Smooth muscle cell (in vitro differentiated cells): ENCODE measurements around the gene PDSS1. TPM values are rescaled to one million over a fixed set of nuclear protein-coding genes. Genes with fewer than 3 reads are reported as not detected.
A peak's percentile ranks its signal among the peaks of the same experiment; 100 is the strongest.
"Not testable (repeated sequence)": the region's sequence is repeated elsewhere in the genome, so short reads cannot be mapped to it uniquely, and the experiment has no call there.

Source experiments
- DNase-seq: peaks from one replicate; lab custom pipeline; 2025; ENCODE audit not compliant: unreplicated experiment; lab: John Stamatoyannopoulos, UW
- H2AFZ ChIP-seq: fragments of 200-600 bp; sonication (generic); 2 replicates; pipeline ENCODE4 v1.6.0; 2016; ENCODE audit warnings: antibody characterized with exemption, low read depth, mild to moderate bottlenecking
- H3F3A ChIP-seq: fragments of 200-600 bp; sonication (generic); 2 replicates; pipeline ENCODE4 v1.6.0; 2017; ENCODE audit warnings: antibody characterized with exemption, low read depth
- H3K27ac ChIP-seq: fragments of 200-600 bp; sonication (generic); 2 replicates; pipeline ENCODE4 v1.5.1; 2016; ENCODE audit warnings: low read depth, mild to moderate bottlenecking
- H3K27me3 ChIP-seq: fragments of 200-600 bp; sonication (generic); 2 replicates; pipeline ENCODE4 v1.6.1; 2016; ENCODE audit warnings: low read depth, mild to moderate bottlenecking
- H3K36me3 ChIP-seq: fragments of 200-600 bp; sonication (generic); 2 replicates; pipeline ENCODE4 v1.5.1; 2016; ENCODE audit warnings: low read depth
- H3K4me1 ChIP-seq: fragments of 200-600 bp; sonication (generic); 2 replicates; pipeline ENCODE4 v1.5.1; 2016; ENCODE audit warnings: low read depth
- H3K4me2 ChIP-seq: fragments of 200-600 bp; sonication (generic); 2 replicates; pipeline ENCODE4 v1.6.0; 2016; ENCODE audit warnings: mild to moderate bottlenecking
- H3K4me3 ChIP-seq: fragments of 200-600 bp; sonication (generic); 2 replicates; pipeline ENCODE4 v1.5.1; 2016; ENCODE audit warnings: mild to moderate bottlenecking
- H3K79me2 ChIP-seq: fragments of 200-600 bp; sonication (generic); 2 replicates; pipeline ENCODE4 v1.6.0; 2016; ENCODE audit warnings: low read depth, mild to moderate bottlenecking
- H3K9ac ChIP-seq: fragments of 200-600 bp; sonication (generic); 2 replicates; pipeline ENCODE4 v1.6.0; 2016; ENCODE audit warnings: low read depth
- H3K9me3 ChIP-seq: fragments of 200-600 bp; sonication (generic); replicated peaks from 2 replicates; pipeline ENCODE4 v1.5.1; 2016; ENCODE audit warnings: low read depth
- H4K20me1 ChIP-seq: fragments of 200-600 bp; sonication (generic); 2 replicates; pipeline ENCODE4 v1.6.0; 2016; ENCODE audit warnings: low read depth
- CTCF ChIP-seq: fragments of 200-600 bp; sonication (generic); IDR thresholded peaks from 2 replicates; pipeline ENCODE4 v1.5.1; 2017; ENCODE audit warnings: borderline replicate concordance, mild to moderate bottlenecking, antibody characterized with exemption; ENCODE audit not compliant: insufficient read depth, poor library complexity, severe bottlenecking
- WGBS: methylation state at CpG from one replicate; pipeline ENCODE4 v1.1.7; 2016; ENCODE audit warnings: low lambda C conversion rate; 5-methylcytosine and 5-hydroxymethylcytosine counted together
- polyA plus RNA-seq: library from polyadenylated mRNA; unstranded; fragments of >200 nt; fragmentation: Nextera tagmentation; extraction: Ambion mirVana; gene quantifications from 2 replicates; pipeline ENCODE4 v1.2.1, GENCODE V29; 2016
- total RNA-seq: library from RNA; depleted of rRNA; stranded (reverse); fragments of >200 nt; gene quantifications from 2 replicates; pipeline ENCODE4 v1.2.3, GENCODE V29; 2014

Gene PDSS1
- total RNA-seq (5.2 and 14.0 TPM in 2 replicates), polyA plus RNA-seq (5.1 and 6.8 TPM in 2 replicates)

GRCh38 chr10:26697163-26697921, at the start of gene PDSS1:
Gene PDSS1 (plus strand): TSS chr10:26697701. CDS start chr10:26697712, 11 bp downstream.
- Histone ChIP-seq H3F3A (peaks cover 6% of the 10 kb centered on the region), H3K4me2 (peak within 1 kb of the TSS; percentile 92), H4K20me1 (no peaks in the 10 kb centered on the region), H3K9ac (peak within 1 kb of the TSS; percentile 75), H3K4me1 (peaks cover 13% of the 10 kb centered on the region), H3K4me3 (peak within 1 kb of the TSS; percentile 92), H3K27ac (peak within 1 kb of the TSS; percentile 43), H3K79me2 (peaks cover 38% of the 10 kb centered on the region), H3K36me3 (no peaks in the 10 kb centered on the region), H2AFZ (peak within 1 kb of the TSS; percentile 99), H3K27me3 (no peaks in the 10 kb centered on the region), H3K9me3 (no peaks in the 10 kb centered on the region)
- 2% methylated on average over 69 of the region's 82 CpGs for WGBS
- peak; percentile 63 for DNase-seq
- no peak for TF ChIP-seq CTCF

- not testable (repeated sequence) for H3K79me2 ChIP-seq, H3K4me1 ChIP-seq, H3F3A ChIP-seq, H3K4me2 ChIP-seq, H3K27ac ChIP-seq, H3K4me3 ChIP-seq, H4K20me1 ChIP-seq, H3K36me3 ChIP-seq, H2AFZ ChIP-seq, H3K9me3 ChIP-seq, DNase-seq, H3K9ac ChIP-seq, H3K27me3 ChIP-seq
- WGBS: 52% methylated on average over 3 of the region's 3 CpGs
Observed at GRCh38 chr10:26648245-26648636, 49.3 kb upstream of the PDSS1 start.

GRCh38 chr10:26650406-26650805, 47.1 kb upstream of the PDSS1 start:
- TF ChIP-seq CTCF: no peak
- no peaks in the 10 kb centered on the region for H3K4me1 ChIP-seq
- H2AFZ ChIP-seq: no peak overlapping the region
- no peak overlapping the region for H3K4me3 ChIP-seq
- H3K27me3 ChIP-seq: no peaks in the 10 kb centered on the region
- H3K36me3 ChIP-seq: no peaks in the 10 kb centered on the region
- no peak for DNase-seq
- H3F3A ChIP-seq: no peaks in the 10 kb centered on the region
- no peaks in the 10 kb centered on the region for H3K79me2 ChIP-seq
- no peaks in the 10 kb centered on the region for H4K20me1 ChIP-seq
- no peak overlapping the region for H3K27ac ChIP-seq
- 83% methylated on average over 4 of the region's 4 CpGs for WGBS
- no peaks in the 10 kb centered on the region for H3K9me3 ChIP-seq
- H3K9ac ChIP-seq: no peak overlapping the region
- H3K4me2 ChIP-seq: no peak overlapping the region

- H3K9ac ChIP-seq, H3K9me3 ChIP-seq, H3F3A ChIP-seq, H3K27ac ChIP-seq, DNase-seq, H2AFZ ChIP-seq, H3K4me2 ChIP-seq, H4K20me1 ChIP-seq, H3K79me2 ChIP-seq, H3K4me3 ChIP-seq, H3K36me3 ChIP-seq, H3K27me3 ChIP-seq, H3K4me1 ChIP-seq: not testable (repeated sequence)
- 68% methylated on average over 2 of the region's 2 CpGs for WGBS
Observed at GRCh38 chr10:26651476-26651875, 46.0 kb upstream of the PDSS1 start.
